Erythroblast (primary cell): ENCODE data around the gene SPNS3.

ENCODE experiments used
- DNase-seq, 2 experiments: peaks; one replicate each; lab custom pipeline; 2025; lab: John Stamatoyannopoulos, UW
- GATA1 ChIP-seq: IDR thresholded peaks from 2 replicates; pipeline ENCODE4 v1.6.1; 2011; ENCODE audit warnings: low read depth, mild to moderate bottlenecking, control low read depth, low read length, moderate library complexity
- POLR2A ChIP-seq: IDR thresholded peaks from 2 replicates; pipeline ENCODE4 v1.6.1; 2011; ENCODE audit warnings: mild to moderate bottlenecking, low read length

Gene SPNS3

GRCh38 chr17:4472286-4472685 is 38.5 kb downstream of the SPNS3 start:
- TF ChIP-seq POLR2A = no peak
- no peak for TF ChIP-seq GATA1
- no peak for DNase-seq

- DNase-seq = no peak
- TF ChIP-seq GATA1 = no peak
- no peak for TF ChIP-seq POLR2A
Measured at GRCh38 chr17:4474093-4474492, 40.4 kb downstream of the SPNS3 start.

- TF ChIP-seq GATA1 = no peak
- TF ChIP-seq POLR2A = no peak
- DNase-seq = no peak
Measured at GRCh38 chr17:4475001-4475400, 41.3 kb downstream of the SPNS3 start.

DNA sequence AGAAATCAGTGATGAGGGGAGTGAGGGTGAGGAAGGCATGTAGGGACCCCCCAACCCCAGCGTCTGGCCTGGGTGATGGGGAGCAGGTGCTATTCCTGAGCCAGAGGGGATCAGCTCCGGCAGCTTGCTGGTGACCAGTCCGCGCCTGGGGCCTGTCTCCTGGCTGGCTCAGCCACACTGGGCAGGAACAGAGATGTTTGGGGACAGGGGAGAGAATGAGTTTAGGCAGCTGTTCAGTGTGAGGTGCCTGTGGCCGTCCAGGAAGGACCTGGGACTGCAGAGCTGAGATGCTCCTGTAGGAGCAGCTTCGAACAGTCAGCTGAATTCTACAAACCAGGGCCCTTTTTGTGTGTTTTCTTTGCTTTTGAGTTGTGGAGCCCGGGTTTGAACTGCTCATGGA is 41.7 kb downstream of the SPNS3 start:
- no peak for TF ChIP-seq POLR2A
- no peak for TF ChIP-seq GATA1
- no peak for DNase-seq

GRCh38 chr17:4476017-4476416 is 42.3 kb downstream of the SPNS3 start:
- no peak for DNase-seq
- TF ChIP-seq GATA1 = no peak
- no peak for TF ChIP-seq POLR2A

GRCh38 chr17:4476511-4477070 is 42.9 kb downstream of the SPNS3 start:
- no peak for DNase-seq
- TF ChIP-seq GATA1 = no peak
- no peak for TF ChIP-seq POLR2A

DNA sequence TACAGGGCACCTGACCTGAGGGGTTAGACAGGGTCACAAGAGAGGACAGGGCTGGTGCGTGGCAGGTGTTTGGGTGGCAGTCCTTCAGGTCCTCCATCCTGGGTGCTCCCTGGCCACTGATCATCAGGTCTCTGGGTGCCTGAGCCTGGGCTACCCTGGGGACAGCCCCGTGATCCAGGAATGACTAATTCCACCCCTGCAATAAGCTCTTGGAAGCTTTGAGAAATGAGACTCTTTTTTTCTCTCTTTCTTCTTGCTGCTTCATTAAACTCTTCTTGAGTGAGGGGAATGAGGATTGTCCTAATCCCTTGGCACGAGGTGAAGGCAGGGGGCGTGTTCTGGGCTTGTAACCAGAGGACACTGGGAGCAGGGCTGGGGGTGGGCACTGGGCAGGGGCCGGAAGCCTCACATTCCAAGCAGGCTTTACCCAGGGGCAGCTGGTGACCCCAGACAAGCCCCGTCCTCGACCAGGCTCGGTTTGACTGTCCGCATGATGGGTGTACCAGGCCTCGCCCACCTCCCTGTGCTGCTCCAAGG is 43.6 kb downstream of the SPNS3 start:
- TF ChIP-seq POLR2A = no peak
- TF ChIP-seq GATA1 = no peak
- no peak for DNase-seq

DNA sequence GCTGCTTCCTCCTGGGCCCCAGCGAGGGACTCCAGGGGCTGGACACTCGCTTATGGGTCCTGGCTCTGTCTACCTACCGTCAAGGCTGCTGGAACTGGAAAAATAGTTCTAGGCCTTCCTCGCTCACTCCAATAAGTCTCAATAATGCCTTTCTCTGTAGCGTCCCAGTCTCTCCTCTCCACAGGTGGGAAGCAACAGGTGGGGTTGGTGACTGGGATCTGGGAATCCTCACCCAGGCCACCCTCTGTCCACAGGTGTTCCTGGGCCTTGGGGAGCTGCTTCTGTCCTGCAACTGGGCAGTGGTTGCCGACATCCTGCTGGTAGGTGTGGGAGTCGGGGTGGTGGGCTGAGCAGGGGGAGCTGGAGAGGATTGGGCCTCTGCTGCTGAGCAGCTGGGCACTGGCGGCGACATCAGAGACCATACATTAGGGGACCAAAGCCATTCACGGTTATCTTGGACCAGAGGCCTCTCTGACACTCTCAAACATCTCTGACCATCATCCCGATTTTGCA is 44.6 kb downstream of the SPNS3 start:
- TF ChIP-seq POLR2A (no peak), GATA1 (no peak)
- DNase-seq = no peak

DNA sequence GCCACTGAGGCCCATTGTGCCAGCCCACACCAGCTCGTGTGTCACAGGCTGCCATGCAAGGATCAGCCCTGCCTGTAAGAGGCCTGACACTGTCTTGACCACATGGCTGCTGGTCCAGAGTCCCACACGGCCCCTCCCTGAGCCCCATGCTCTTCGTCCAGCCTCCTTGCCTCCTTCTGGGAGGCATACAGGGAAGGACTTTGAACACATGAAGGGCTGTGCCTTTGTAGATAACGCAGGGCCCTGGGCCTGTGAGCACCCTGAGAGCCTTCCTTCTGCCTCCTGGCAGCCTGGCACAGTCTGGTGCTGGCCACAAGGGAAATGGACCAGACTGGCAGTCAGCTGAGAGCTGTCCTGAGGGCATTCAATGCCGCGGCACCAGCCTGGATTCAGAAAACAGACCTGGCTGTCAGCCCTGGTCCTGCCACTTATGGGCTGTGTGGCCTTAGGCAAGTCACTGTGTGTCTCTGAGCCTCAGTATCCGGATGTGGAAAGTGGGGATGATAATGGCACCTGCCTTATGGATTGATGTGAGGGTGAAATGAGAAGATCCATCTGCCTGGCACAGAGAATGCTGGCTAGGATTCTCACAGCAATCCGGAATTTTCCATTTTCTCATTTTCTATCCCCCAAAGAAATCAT is 45.7 kb downstream of the SPNS3 start:
- no peak for TF ChIP-seq GATA1
- DNase-seq = no peak

DNA sequence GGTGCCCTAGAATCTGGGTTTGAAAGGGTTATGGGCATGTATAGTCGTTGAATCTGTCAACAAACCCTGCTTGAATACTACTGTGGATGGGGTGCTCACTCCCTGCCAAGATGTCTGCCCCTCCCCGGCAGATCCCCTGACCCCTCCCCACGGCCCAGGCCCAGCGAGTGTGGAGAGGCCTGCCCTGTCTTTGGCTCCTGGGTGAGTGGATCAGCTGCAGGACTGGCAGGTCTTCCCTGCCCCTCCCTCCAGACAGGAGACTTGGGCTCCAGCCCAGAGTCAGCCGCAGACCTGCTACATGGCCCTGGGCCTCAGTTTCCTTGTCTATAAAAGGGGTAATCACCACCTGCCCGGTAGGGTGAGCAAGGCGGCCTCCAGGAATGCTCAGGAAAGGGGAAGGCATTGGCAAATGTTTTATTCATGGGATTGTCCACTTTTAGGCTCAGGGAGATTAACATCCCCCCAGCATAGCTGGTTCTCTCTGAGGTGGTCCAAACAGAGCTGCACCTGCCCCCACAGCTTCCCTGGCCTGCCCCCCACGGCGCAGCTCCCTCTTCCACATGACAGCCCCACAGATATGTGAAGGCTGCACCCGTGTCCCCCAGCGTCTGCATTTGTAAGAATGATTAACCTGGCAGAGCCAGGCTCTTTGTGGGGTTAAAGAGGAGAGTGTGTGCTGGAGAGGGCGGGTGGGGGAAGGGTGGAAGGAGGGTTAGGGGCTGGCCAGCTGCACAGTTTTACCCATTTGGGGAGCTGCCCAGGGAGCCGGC is 46.4 kb downstream of the SPNS3 start:
- no peak for DNase-seq
- TF ChIP-seq POLR2A (no peak), GATA1 (no peak)

- no peak for DNase-seq
Measured at GRCh38 chr17:4480929-4481898, 47.5 kb downstream of the SPNS3 start.

DNA sequence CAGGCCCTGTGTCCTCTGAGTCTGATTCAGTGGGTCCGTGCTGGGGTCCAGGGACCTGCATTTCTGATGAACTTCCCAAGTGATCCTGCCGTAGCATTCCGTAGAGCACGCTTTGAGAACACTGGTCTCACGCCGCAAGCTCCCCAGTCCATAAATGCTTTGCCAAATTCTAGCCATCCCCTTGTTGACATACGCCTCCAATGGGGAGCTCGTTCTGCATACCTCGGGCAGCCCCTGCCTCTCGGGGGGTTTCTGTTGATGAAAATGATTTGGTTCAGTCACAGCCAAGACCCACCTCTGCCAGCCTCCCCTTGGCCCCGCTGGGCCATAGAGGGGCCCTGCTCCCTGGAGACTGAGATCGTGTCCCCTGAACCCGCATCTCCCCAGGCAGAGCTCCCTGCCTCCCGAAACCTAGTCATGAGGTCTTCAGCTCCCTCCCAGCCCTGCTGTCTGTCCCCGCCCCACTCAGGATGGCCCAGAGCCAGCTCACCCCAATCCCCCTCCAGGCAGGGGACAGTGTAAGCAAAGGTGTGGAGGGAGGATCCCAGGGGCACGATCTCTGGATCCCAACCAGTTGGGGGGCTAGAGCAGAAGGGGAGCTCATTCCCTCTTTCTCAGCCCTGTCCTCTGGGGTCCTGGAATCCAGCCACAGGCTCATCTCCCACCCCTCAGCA is 48.7 kb downstream of the SPNS3 start:
- DNase-seq = no peak
- no peak for TF ChIP-seq GATA1
- no peak for TF ChIP-seq POLR2A

More at GRCh38 chr17:4480929-4481898, 47.5 kb downstream of the SPNS3 start:
- no peak for TF ChIP-seq GATA1
- no peak for TF ChIP-seq POLR2A
